Thymus (tissue), 11 donors: Measurements from ENCODE around the gene SUMF1. TPM values are rescaled to one million over a fixed set of nuclear protein-coding genes. Genes with fewer than 3 reads are reported as not detected.

Experiments used
- DNase-seq, 9 donors: peaks; one replicate each; pipeline ENCODE4 v3.0.0-alpha.2; 2013; ENCODE audit warnings: low spot score in 9 of 9, low read depth in 6 of 9, missing footprints in 1 of 9
- H3K27ac ChIP-seq, 2 donors: one replicate each; pipeline ENCODE4 v1.5.1; 2013; ENCODE audit warnings: control low read depth in 1 of 2, low read depth in 1 of 2, low read length in 1 of 2, mild to moderate bottlenecking in 1 of 2, moderate library complexity in 1 of 2
- H3K27me3 ChIP-seq, 2 donors: one replicate each; pipeline ENCODE4 v1.5.1; 2013; ENCODE audit warnings: low read length in 1 of 2; ENCODE audit not compliant: control insufficient read depth in 2 of 2, insufficient read depth in 1 of 2
- H3K36me3 ChIP-seq, 2 donors: one replicate each; pipeline ENCODE4 v1.5.1; 2013; ENCODE audit warnings: low read length in 1 of 2, mild to moderate bottlenecking in 1 of 2, moderate library complexity in 1 of 2; ENCODE audit not compliant: control insufficient read depth in 2 of 2, insufficient read depth in 2 of 2
- H3K4me1 ChIP-seq, 2 donors: one replicate each; pipeline ENCODE4 v1.5.1; 2013; ENCODE audit warnings: low read length in 2 of 2; ENCODE audit not compliant: control insufficient read depth in 2 of 2, insufficient read depth in 2 of 2
- H3K4me3 ChIP-seq, 2 donors: one replicate each; pipeline ENCODE4 v1.5.1; 2013; ENCODE audit warnings: low read length in 2 of 2, control low read depth in 1 of 2, mild to moderate bottlenecking in 1 of 2
- H3K9me3 ChIP-seq, 2 donors: one replicate each; pipeline ENCODE4 v1.5.1; 2013; ENCODE audit warnings: low read length in 1 of 2, mild to moderate bottlenecking in 1 of 2; ENCODE audit not compliant: control insufficient read depth in 2 of 2, insufficient read depth in 1 of 2
- WGBS: extraction: QIAGEN DNeasy Blood & Tissue Kit; methylation state at CpG from one replicate; pipeline ENCODE4 v1.1.7; 2013; 5-methylcytosine and 5-hydroxymethylcytosine counted together
- polyA plus RNA-seq: library from polyadenylated mRNA; stranded (reverse); fragments of 200-250 nt; gene quantifications from one replicate; pipeline ENCODE4 v1.2.3, GENCODE V29; 2013
- total RNA-seq: library from RNA; stranded (reverse); fragments of 120-200 nt; gene quantifications from one replicate; pipeline ENCODE4 v1.2.4, GENCODE V29; 2013
- donor health status: healthy.

The SUMF1 gene
- total and polyA plus RNA-seq, 2 donors, result 14.1 to 18.6 TPM

GRCh38 chr3:4454142-4454541 lies 12.9 kb downstream of the SUMF1 start:
- Histone ChIP-seq H3K27ac (no peak overlapping the region), H3K4me3 (no peak overlapping the region), H3K36me3 (peaks cover 3 to 16% of the 10 kb centered on the region in 2 donors), H3K4me1 (no peaks in the 10 kb centered on the region), H3K27me3 (no peaks in the 10 kb centered on the region), H3K9me3 (no peaks in the 10 kb centered on the region)
- no peak for DNase-seq

- no peaks in the 10 kb centered on the region for H3K9me3 ChIP-seq
- H3K4me1 ChIP-seq, result no peaks in the 10 kb centered on the region
- no peaks in the 10 kb centered on the region for H3K27me3 ChIP-seq
- H3K4me3 ChIP-seq, result no peak overlapping the region
- H3K27ac ChIP-seq, result no peak overlapping the region
- peaks cover 9 to 39% of the 10 kb centered on the region in 2 donors for H3K36me3 ChIP-seq
- 97% methylated on average over 5 of the region's 5 CpGs for WGBS
- no peak for DNase-seq
Measured at GRCh38 chr3:4449043-4449805, 17.8 kb downstream of the SUMF1 start.

GRCh38 chr3:4448187-4448586 lies 18.9 kb downstream of the SUMF1 start:
- H3K27ac ChIP-seq, result no peak overlapping the region
- WGBS, result 96% methylated on average over 6 of the region's 6 CpGs
- no peaks in the 10 kb centered on the region for H3K9me3 ChIP-seq
- H3K36me3 ChIP-seq, result peaks cover 9 to 39% of the 10 kb centered on the region in 2 donors
- DNase-seq, result no peak
- H3K4me1 ChIP-seq, result no peaks in the 10 kb centered on the region
- no peaks in the 10 kb centered on the region for H3K27me3 ChIP-seq
- H3K4me3 ChIP-seq, result no peak overlapping the region

GRCh38 chr3:4447295-4447999 lies 19.6 kb downstream of the SUMF1 start:
- WGBS, result 98% methylated on average over 3 of the region's 3 CpGs
- Histone ChIP-seq H3K36me3 (peaks cover 9 to 34% of the 10 kb centered on the region in 2 donors), H3K27ac (no peak overlapping the region), H3K9me3 (no peaks in the 10 kb centered on the region), H3K27me3 (no peaks in the 10 kb centered on the region), H3K4me3 (no peak overlapping the region), H3K4me1 (no peaks in the 10 kb centered on the region)
- no peak for DNase-seq

GRCh38 chr3:4440951-4441350 lies 26.1 kb downstream of the SUMF1 start:
- no peaks in the 10 kb centered on the region for H3K4me1 ChIP-seq
- H3K9me3 ChIP-seq, result no peaks in the 10 kb centered on the region
- H3K36me3 ChIP-seq, result peaks cover 0 to 4% of the 10 kb centered on the region in 2 donors
- no peaks in the 10 kb centered on the region for H3K27me3 ChIP-seq
- no peak for DNase-seq
- H3K4me3 ChIP-seq, result no peak overlapping the region
- no peak overlapping the region for H3K27ac ChIP-seq
- WGBS, result 97% methylated on average over 6 of the region's 6 CpGs

- no peak overlapping the region for H3K4me3 ChIP-seq
- H3K9me3 ChIP-seq, result no peaks in the 10 kb centered on the region
- DNase-seq, result no peak
- WGBS, result 99% methylated on average over 1 of the region's 1 CpG
- peaks cover 0 to 2% of the 10 kb centered on the region in 2 donors for H3K36me3 ChIP-seq
- H3K27me3 ChIP-seq, result no peaks in the 10 kb centered on the region
- H3K27ac ChIP-seq, result no peak overlapping the region
- no peaks in the 10 kb centered on the region for H3K4me1 ChIP-seq
Measured at GRCh38 chr3:4438296-4438695, 28.8 kb downstream of the SUMF1 start.

- peaks cover 0 to 5% of the 10 kb centered on the region in 2 donors for H3K9me3 ChIP-seq
- no peaks in the 10 kb centered on the region for H3K27me3 ChIP-seq
- H3K36me3 ChIP-seq, result peaks cover 0 to 3% of the 10 kb centered on the region in 2 donors
- no peak for DNase-seq
- H3K27ac ChIP-seq, result no peak overlapping the region
- no peak overlapping the region for H3K4me3 ChIP-seq
- no peaks in the 10 kb centered on the region for H3K4me1 ChIP-seq
Measured at GRCh38 chr3:4432259-4432658, 34.8 kb downstream of the SUMF1 start.

- H3K27me3 ChIP-seq, result no peaks in the 10 kb centered on the region
- 97% methylated on average over 6 of the region's 6 CpGs for WGBS
- H3K4me3 ChIP-seq, result no peak overlapping the region
- H3K4me1 ChIP-seq, result no peaks in the 10 kb centered on the region
- peaks cover 0 to 3% of the 10 kb centered on the region in 2 donors for H3K36me3 ChIP-seq
- DNase-seq, result no peak
- H3K9me3 ChIP-seq, result peaks cover 0 to 5% of the 10 kb centered on the region in 2 donors
- H3K27ac ChIP-seq, result no peak overlapping the region
Measured at GRCh38 chr3:4429648-4430350, 37.3 kb downstream of the SUMF1 start.

GRCh38 chr3:4426782-4427344 lies 40.2 kb downstream of the SUMF1 start:
- peaks cover 0 to 5% of the 10 kb centered on the region in 2 donors for H3K9me3 ChIP-seq
- DNase-seq, result no peak
- H3K27me3 ChIP-seq, result no peaks in the 10 kb centered on the region
- 96% methylated on average over 4 of the region's 4 CpGs for WGBS
- H3K36me3 ChIP-seq, result peaks cover 0 to 3% of the 10 kb centered on the region in 2 donors
- no peaks in the 10 kb centered on the region for H3K4me1 ChIP-seq
- H3K4me3 ChIP-seq, result no peak overlapping the region
- no peak overlapping the region for H3K27ac ChIP-seq
